Measurements from ENCODE around the gene HIC1.

Gene HIC1

GRCh38 chr17:2061441-2061958 is 6.6 kb downstream of the HIC1 start:
- DNase-seq, result peak; percentile 28

GRCh38 chr17:2062571-2063183 is 7.8 kb downstream of the HIC1 start:
- peak; percentile 66 for DNase-seq

GRCh38 chr17:2063261-2064146 is 8.6 kb downstream of the HIC1 start:
- peak; percentile 34 for DNase-seq

GRCh38 chr17:2064147-2064489 is 9.2 kb downstream of the HIC1 start:
- peak; percentile 19 for DNase-seq

GRCh38 chr17:2064520-2064971 is 9.6 kb downstream of the HIC1 start:
- DNase-seq, result peak; percentile 45

- peak; percentile 69 for DNase-seq
Measured at GRCh38 chr17:2064980-2065785, 10.3 kb downstream of the HIC1 start.

GRCh38 chr17:2065949-2066400 is 11.1 kb downstream of the HIC1 start:
- DNase-seq, result no peak

- DNase-seq, result peak; percentile 26
Measured at GRCh38 chr17:2067048-2067561, 12.2 kb downstream of the HIC1 start.

GRCh38 chr17:2067608-2068024 is 12.7 kb downstream of the HIC1 start:
- peak; percentile 53 for DNase-seq

- DNase-seq, result peak; percentile 48
Measured at GRCh38 chr17:2068031-2068518, 13.2 kb downstream of the HIC1 start.

GRCh38 chr17:2068519-2069051 is 13.7 kb downstream of the HIC1 start:
- DNase-seq, result peak; percentile 42

- DNase-seq, result peak; percentile 25
Measured at GRCh38 chr17:2070241-2071023, 15.5 kb downstream of the HIC1 start.

GRCh38 chr17:2071024-2071385 is 16.1 kb downstream of the HIC1 start:
- no peak for DNase-seq

GRCh38 chr17:2071455-2072281 is 16.8 kb downstream of the HIC1 start:
- peak; percentile 56 for DNase-seq

- DNase-seq, result no peak
Measured at GRCh38 chr17:2074919-2075318, 20.0 kb downstream of the HIC1 start.

- DNase-seq, result peak; percentile 90
Measured at GRCh38 chr17:2075336-2076086, 20.6 kb downstream of the HIC1 start.

GRCh38 chr17:2076087-2076984 is 21.4 kb downstream of the HIC1 start:
- peak; percentile 62 for DNase-seq

GRCh38 chr17:2077040-2077439 is 22.1 kb downstream of the HIC1 start:
- DNase-seq, result no peak

GRCh38 chr17:2081564-2081963 is 26.7 kb downstream of the HIC1 start:
- no peak for DNase-seq

All from femur (tissue), 1 donor.